OCI-LY7 (cell line): ENCODE measurements around the gene WDR26.

Experiments used
- EZH2phosphoT487 ChIP-seq: fragments of 200-600 bp; sonication (generic); IDR thresholded peaks from 2 replicates; pipeline ENCODE4 v1.6.1; 2018; ENCODE audit warnings: low read depth, borderline replicate concordance, mild to moderate bottlenecking, mixed run types, antibody characterized with exemption, low read length, moderate library complexity, mixed read lengths
- TF ChIP-seq, protein P1 (sequence below): fragments of 200-600 bp; sonication (generic); conservative IDR thresholded peaks from 2 replicates; pipeline ENCODE4 v1.5.1; 2014; ENCODE audit warnings: mild to moderate bottlenecking, antibody characterized with exemption, low read length, moderate library complexity, mixed read lengths

- TF ChIP-seq, protein P1, sequence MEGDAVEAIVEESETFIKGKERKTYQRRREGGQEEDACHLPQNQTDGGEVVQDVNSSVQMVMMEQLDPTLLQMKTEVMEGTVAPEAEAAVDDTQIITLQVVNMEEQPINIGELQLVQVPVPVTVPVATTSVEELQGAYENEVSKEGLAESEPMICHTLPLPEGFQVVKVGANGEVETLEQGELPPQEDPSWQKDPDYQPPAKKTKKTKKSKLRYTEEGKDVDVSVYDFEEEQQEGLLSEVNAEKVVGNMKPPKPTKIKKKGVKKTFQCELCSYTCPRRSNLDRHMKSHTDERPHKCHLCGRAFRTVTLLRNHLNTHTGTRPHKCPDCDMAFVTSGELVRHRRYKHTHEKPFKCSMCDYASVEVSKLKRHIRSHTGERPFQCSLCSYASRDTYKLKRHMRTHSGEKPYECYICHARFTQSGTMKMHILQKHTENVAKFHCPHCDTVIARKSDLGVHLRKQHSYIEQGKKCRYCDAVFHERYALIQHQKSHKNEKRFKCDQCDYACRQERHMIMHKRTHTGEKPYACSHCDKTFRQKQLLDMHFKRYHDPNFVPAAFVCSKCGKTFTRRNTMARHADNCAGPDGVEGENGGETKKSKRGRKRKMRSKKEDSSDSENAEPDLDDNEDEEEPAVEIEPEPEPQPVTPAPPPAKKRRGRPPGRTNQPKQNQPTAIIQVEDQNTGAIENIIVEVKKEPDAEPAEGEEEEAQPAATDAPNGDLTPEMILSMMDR: no peak
- TF ChIP-seq EZH2phosphoT487: no peak
Observed at GRCh38 chr1:224348137-224348536, 86.5 kb downstream of the WDR26 start.
